ENCODE measurements around the gene TOP1.

TOP1 gene

DNA sequence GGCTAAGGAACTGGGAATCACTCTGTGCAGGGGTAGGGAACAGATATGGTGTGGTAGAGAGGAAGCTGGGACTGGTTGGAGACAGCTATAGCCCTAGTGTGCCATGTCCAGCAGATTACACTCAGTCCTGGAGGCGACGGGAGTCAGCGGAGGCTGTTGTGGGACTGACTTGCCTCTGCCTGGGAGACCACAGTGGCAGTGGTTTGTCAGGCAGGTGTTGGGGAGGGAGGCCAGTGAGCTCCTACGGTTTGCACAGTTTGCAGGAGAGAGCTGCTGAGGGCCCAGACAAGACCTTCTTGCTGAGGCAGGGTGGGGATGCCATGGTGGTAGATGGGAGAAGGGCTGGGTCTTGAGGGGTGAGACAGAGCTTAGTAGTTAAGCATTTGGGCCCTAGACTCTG is 113.6 kb downstream of the TOP1 start:
- H3K4me3 ChIP-seq (ENCODE audit: low read length), result no peak overlapping the region
- H3K9me2 ChIP-seq (replicated peaks; ENCODE audit: control insufficient read depth, low read length), result no peaks in the 10 kb centered on the region
- H3K27me3 ChIP-seq (ENCODE audit: control insufficient read depth, low read length), result no peaks in the 10 kb centered on the region
- no peaks in the 10 kb centered on the region for H3K9me3 ChIP-seq (ENCODE audit: control insufficient read depth, insufficient read depth, low read length)
- peaks cover 98% of the 10 kb centered on the region for H3K79me2 ChIP-seq (ENCODE audit: control insufficient read depth, low read length)
- no peak overlapping the region for H3K4me2 ChIP-seq (ENCODE audit: low read length)
- TF ChIP-seq, protein P1, sequence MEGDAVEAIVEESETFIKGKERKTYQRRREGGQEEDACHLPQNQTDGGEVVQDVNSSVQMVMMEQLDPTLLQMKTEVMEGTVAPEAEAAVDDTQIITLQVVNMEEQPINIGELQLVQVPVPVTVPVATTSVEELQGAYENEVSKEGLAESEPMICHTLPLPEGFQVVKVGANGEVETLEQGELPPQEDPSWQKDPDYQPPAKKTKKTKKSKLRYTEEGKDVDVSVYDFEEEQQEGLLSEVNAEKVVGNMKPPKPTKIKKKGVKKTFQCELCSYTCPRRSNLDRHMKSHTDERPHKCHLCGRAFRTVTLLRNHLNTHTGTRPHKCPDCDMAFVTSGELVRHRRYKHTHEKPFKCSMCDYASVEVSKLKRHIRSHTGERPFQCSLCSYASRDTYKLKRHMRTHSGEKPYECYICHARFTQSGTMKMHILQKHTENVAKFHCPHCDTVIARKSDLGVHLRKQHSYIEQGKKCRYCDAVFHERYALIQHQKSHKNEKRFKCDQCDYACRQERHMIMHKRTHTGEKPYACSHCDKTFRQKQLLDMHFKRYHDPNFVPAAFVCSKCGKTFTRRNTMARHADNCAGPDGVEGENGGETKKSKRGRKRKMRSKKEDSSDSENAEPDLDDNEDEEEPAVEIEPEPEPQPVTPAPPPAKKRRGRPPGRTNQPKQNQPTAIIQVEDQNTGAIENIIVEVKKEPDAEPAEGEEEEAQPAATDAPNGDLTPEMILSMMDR (IDR thresholded peaks at IDR 0.05; ENCODE audit: low read depth, low read length, poor library complexity, severe bottlenecking), result no peak
- TF ChIP-seq EZH2phosphoT487 (IDR thresholded peaks at IDR 0.05; ENCODE audit: borderline replicate concordance, low read length), result no peak
- H3F3A ChIP-seq (ENCODE audit: control insufficient read depth, insufficient read depth), result no peaks in the 10 kb centered on the region
- no peak overlapping the region for H3K27ac ChIP-seq (ENCODE audit: low read depth, low read length)
- peaks cover 35% of the 10 kb centered on the region for H3K36me3 ChIP-seq (ENCODE audit: control insufficient read depth, low read length)
- H3K4me1 ChIP-seq (ENCODE audit: control insufficient read depth, low read length), result peaks cover 67% of the 10 kb centered on the region
- H4K20me1 ChIP-seq (ENCODE audit: control insufficient read depth, insufficient read depth, low read depth, low read length), result peaks cover 13% of the 10 kb centered on the region; the same call in 1 of the 2 replicates

DNA sequence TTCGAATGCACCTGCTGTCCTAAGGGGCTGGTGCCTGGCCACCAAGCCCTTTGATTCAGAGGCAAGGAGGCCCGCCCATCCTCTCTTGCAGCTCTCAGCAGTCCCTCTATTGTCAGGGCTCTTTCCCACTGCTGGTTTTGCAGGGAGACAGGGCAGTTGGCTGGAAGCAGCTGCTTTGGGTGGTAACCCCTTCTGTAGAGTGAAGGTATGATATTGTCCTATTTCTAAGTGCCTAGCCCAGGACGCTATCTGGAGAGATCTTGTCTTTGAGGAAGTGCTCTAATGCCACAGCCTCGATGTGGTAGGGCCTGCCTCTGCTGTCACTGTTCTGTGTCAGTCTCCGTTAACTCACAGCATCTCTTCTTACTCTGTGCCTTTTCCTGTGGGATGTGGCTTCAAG is 114.3 kb downstream of the TOP1 start:
- no peak for TF ChIP-seq EZH2phosphoT487 (IDR thresholded peaks at IDR 0.05; ENCODE audit: borderline replicate concordance, low read length)
- TF ChIP-seq, protein P1 (IDR thresholded peaks at IDR 0.05; ENCODE audit: low read depth, low read length, poor library complexity, severe bottlenecking), result no peak
- no peaks in the 10 kb centered on the region for H3K27me3 ChIP-seq (ENCODE audit: control insufficient read depth, low read length)
- H3K4me3 ChIP-seq (ENCODE audit: low read length), result no peak overlapping the region
- H3K27ac ChIP-seq (ENCODE audit: low read depth, low read length), result no peak overlapping the region
- no peaks in the 10 kb centered on the region for H3K9me3 ChIP-seq (ENCODE audit: control insufficient read depth, insufficient read depth, low read length)
- no peaks in the 10 kb centered on the region for H3F3A ChIP-seq (ENCODE audit: control insufficient read depth, insufficient read depth)
- H3K36me3 ChIP-seq (ENCODE audit: control insufficient read depth, low read length), result peaks cover 31% of the 10 kb centered on the region
- H3K79me2 ChIP-seq (ENCODE audit: control insufficient read depth, low read length), result peaks cover 99% of the 10 kb centered on the region
- peaks cover 67% of the 10 kb centered on the region for H3K4me1 ChIP-seq (ENCODE audit: control insufficient read depth, low read length)
- H3K9me2 ChIP-seq (replicated peaks; ENCODE audit: control insufficient read depth, low read length), result no peaks in the 10 kb centered on the region
- H4K20me1 ChIP-seq (ENCODE audit: control insufficient read depth, insufficient read depth, low read depth, low read length), result peaks cover 13% of the 10 kb centered on the region; the same call in 1 of the 2 replicates
- no peak overlapping the region for H3K4me2 ChIP-seq (ENCODE audit: low read length)

DNA sequence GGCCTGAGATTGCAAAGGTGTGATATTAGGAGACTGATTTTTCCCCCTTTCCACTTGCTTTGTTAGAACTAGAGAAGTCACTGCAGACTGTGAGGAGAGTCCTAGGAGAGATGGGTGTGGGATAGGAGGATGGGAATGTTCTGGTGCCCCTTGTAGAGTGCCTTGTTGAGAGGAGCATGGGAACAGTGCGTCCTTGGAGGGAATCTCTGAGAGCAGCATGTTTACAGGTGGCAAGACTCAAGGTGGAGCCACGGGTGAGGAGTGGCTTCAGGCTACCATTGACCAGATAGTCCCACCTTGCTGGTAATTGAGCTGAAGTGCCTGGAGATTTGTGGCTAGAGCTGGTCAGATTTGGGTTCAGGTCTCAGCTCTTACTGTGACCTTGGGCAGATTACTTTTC is 114.7 kb downstream of the TOP1 start:
- H3K4me3 ChIP-seq (ENCODE audit: low read length), result no peak overlapping the region
- H3K27me3 ChIP-seq (ENCODE audit: control insufficient read depth, low read length), result no peaks in the 10 kb centered on the region
- peaks cover 13% of the 10 kb centered on the region; the same call in 1 of the 2 replicates for H4K20me1 ChIP-seq (ENCODE audit: control insufficient read depth, insufficient read depth, low read depth, low read length)
- H3K9me2 ChIP-seq (replicated peaks; ENCODE audit: control insufficient read depth, low read length), result no peaks in the 10 kb centered on the region
- peaks cover 64% of the 10 kb centered on the region for H3K4me1 ChIP-seq (ENCODE audit: control insufficient read depth, low read length)
- H3K36me3 ChIP-seq (ENCODE audit: control insufficient read depth, low read length), result peaks cover 30% of the 10 kb centered on the region
- no peaks in the 10 kb centered on the region for H3K9me3 ChIP-seq (ENCODE audit: control insufficient read depth, insufficient read depth, low read length)
- H3K27ac ChIP-seq (ENCODE audit: low read depth, low read length), result no peak overlapping the region
- peaks cover 99% of the 10 kb centered on the region for H3K79me2 ChIP-seq (ENCODE audit: control insufficient read depth, low read length)
- no peak overlapping the region for H3K4me2 ChIP-seq (ENCODE audit: low read length)
- TF ChIP-seq, protein P1 (IDR thresholded peaks at IDR 0.05; ENCODE audit: low read depth, low read length, poor library complexity, severe bottlenecking), result no peak
- no peaks in the 10 kb centered on the region for H3F3A ChIP-seq (ENCODE audit: control insufficient read depth, insufficient read depth)
